HG02798 (cell line): ENCODE measurements around the gene TRIOBP.

Source experiments
- ATAC-seq: cut with Tn5 transposase; IDR thresholded peaks from one replicate; pipeline ENCODE4 v1.9.1; 2021; ENCODE audit warnings: mild to moderate bottlenecking; ENCODE audit not compliant: unreplicated experiment, poor library complexity

The TRIOBP gene

GRCh38 chr22:37803195-37803638, 106.4 kb downstream of the TRIOBP start:
- ATAC-seq, result no peak

GRCh38 chr22:37803639-37804351, 106.9 kb downstream of the TRIOBP start:
- no peak for ATAC-seq

GRCh38 chr22:37804352-37804880, 107.6 kb downstream of the TRIOBP start:
- ATAC-seq, result no peak

GRCh38 chr22:37804881-37805809, 108.3 kb downstream of the TRIOBP start:
- ATAC-seq, result no peak

GRCh38 chr22:37805810-37806277, 109.0 kb downstream of the TRIOBP start:
- ATAC-seq, result no peak

GRCh38 chr22:37806409-37807333, 109.8 kb downstream of the TRIOBP start:
- ATAC-seq, result no peak

GRCh38 chr22:37807410-37808293, 110.8 kb downstream of the TRIOBP start, which contains the start of gene GCAT:
Gene GCAT, plus strand, starts transcription at chr22:37807934. Its CDS starts 34 bp downstream, at chr22:37807968.
- peak; percentile 87 for ATAC-seq

GRCh38 chr22:37808294-37808657, 111.4 kb downstream of the TRIOBP start:
- no peak for ATAC-seq

- ATAC-seq, result no peak
Observed at GRCh38 chr22:37809672-37810333, 113.0 kb downstream of the TRIOBP start.

GRCh38 chr22:37811867-37812266, 115.0 kb downstream of the TRIOBP start:
- no peak for ATAC-seq

GRCh38 chr22:37812869-37813678, 116.2 kb downstream of the TRIOBP start:
- ATAC-seq, result no peak

- ATAC-seq, result no peak
Observed at GRCh38 chr22:37815593-37815992, 118.7 kb downstream of the TRIOBP start.

- no peak for ATAC-seq
Observed at GRCh38 chr22:37816543-37817180, 119.8 kb downstream of the TRIOBP start.

GRCh38 chr22:37817705-37818408, 121.0 kb downstream of the TRIOBP start:
- ATAC-seq, result peak; percentile 66

- no peak for ATAC-seq
Observed at GRCh38 chr22:37818409-37819104, 121.7 kb downstream of the TRIOBP start.

- ATAC-seq, result no peak
Observed at GRCh38 chr22:37819105-37819433, 122.2 kb downstream of the TRIOBP start.
